Activated T-cell treated with anti-CD3 and anti-CD28 coated beads for 48 hours (primary cell): ENCODE measurements around the gene PRKAR2B.
"Not testable (repeated sequence)": the region's sequence is repeated elsewhere in the genome, so short reads cannot be mapped to it uniquely, and the experiment has no call there.

Source experiments
- DNase-seq: peaks from one replicate; pipeline ENCODE4 v3.0.0-alpha.2; 2020; ENCODE audit warnings: low read depth

The PRKAR2B gene

GRCh38 chr7:107078517-107078966, 34.0 kb downstream of the PRKAR2B start:
- no peak for DNase-seq

GRCh38 chr7:107079212-107079940, 34.9 kb downstream of the PRKAR2B start:
- no peak for DNase-seq

- no peak for DNase-seq
These were observed 35.6 kb downstream of the PRKAR2B start for GRCh38 chr7:107080099-107080505.

- DNase-seq: no peak
These were observed 36.0 kb downstream of the PRKAR2B start for GRCh38 chr7:107080533-107080932.

DNA sequence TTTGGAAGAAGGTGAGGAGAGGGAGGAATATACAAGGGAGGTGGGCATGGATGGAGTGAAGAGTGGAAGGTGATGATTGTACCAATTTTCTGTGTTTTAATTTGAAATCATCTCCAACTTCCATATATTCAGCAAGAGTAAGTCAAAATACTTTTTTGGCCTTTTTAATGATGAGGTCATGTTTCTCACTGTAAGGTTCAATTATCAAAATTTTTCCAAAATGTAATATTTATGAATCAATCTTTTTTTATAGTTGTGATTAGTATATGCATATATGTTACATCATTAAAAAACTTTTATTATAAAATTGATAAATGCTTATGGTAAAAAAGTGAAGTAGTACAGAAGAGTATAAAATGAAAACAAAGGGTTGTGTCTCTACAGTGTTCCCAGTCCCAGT, 40.7 kb downstream of the PRKAR2B start:
- DNase-seq: no peak

GRCh38 chr7:107089627-107090026, 45.1 kb downstream of the PRKAR2B start:
- DNase-seq: no peak

DNA sequence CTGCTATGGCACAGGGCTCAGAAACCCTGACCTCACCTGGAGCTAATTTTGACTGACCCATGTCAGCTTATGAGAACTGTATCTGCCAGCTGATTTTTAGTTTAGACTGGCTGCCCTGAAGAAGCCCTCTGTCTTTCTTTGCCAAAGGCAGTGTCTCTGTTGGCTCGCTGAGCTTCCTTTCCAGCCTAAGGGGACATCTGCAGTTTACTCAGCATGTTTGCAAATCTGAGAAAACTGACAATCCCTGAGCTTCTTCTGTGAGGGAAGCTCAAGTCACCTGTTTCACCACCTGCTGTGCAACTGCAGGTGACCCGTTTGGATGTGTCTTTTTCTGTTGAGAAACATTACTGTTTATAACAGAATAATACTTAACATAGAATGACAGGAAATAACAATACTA, 46.0 kb downstream of the PRKAR2B start:
- no peak for DNase-seq

DNA sequence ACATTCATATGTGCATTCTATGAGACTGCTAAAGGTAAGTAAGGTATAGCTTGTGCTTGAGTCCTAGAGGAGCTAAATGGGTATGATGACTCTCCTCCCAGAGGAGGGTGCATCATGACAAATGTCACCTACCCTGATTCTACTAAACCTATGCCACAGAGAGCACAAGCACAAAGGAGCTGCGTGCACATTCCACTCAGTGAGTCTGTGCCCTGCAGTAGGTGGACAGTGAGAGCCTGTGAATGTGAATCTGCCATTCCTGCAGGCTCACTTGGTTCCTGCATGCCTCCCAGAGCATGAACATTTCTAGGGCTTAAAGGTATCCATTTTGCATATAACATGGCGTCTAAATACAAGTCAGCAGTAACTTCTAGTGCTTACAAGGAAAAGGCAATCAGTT, 46.8 kb downstream of the PRKAR2B start:
- no peak for DNase-seq

- not testable (repeated sequence) for DNase-seq
These were observed 49.2 kb downstream of the PRKAR2B start for GRCh38 chr7:107093671-107094070.

DNA sequence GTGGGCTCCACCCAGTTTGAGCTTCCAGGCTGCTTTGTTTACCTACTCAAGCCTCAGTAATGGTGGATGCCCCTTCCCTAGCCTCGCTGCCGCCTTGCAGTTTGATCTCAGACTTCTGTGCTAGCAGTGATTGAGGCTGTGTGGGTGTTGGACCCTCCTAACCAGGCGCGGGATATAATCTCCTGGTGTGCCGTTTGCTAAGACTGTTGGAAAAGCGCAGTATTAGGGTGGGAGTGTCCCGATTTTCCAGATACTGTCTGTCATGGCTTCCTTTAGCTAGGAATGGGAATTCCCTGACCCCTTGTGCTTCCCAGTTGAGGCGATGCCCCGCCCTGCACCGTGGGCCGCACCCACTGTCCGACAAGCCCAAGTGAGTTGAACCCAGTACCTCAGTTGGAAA, 54.6 kb downstream of the PRKAR2B start:
- DNase-seq: not testable (repeated sequence)

DNA sequence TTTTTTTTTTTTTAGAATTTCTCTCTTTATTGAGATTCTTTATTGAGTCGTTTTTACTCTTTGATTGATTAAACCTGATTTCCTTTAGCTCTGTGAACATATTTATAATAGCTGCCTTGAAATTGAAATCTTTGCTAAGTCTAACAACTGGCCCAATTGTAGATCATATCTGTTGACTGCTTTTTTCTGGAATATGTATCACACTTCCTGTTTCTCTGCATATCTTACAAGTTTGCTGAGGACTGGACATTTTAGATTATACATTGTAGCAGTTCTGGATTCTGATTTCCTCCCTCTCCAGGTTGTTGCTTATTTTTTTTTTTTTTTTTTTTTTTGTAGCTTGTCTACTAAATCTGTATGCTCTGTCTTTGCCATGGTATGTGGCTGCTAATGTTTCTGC, 56.3 kb downstream of the PRKAR2B start:
- DNase-seq: no peak

GRCh38 chr7:107103369-107103768, 58.9 kb downstream of the PRKAR2B start:
- no peak for DNase-seq

GRCh38 chr7:107104801-107105200, 60.3 kb downstream of the PRKAR2B start:
- DNase-seq: no peak

DNA sequence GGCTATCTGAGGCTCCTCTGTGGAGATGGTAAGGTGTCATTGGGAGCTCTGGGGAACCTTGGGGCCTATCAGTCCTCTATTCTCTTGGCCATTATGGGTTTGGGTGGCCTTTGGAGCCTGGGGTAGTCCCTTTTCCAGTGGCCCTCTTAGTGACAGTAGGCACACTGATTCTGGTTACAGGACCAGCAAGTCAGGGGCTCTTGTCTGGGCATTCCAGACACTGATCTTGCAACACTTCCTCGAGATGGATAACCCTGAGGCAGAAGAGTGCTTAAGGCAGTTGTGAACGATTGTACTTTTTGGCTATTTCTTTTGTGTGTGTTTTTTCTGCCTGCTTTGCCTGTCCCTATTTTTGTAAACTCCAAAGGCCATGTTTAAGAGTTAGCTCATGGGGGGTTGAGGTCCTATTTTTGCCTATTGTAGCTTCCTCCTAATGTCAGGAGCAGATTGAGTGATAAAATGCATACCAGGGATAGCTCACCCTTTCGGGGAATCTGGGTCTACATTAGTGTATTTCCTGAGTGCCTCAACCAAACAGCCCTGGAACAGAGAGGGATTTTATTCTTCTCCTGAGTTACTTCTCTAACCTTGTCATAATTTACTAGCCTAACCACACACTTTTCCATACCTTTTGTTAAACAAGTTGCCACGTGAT, 61.2 kb downstream of the PRKAR2B start:
- no peak for DNase-seq

- DNase-seq: no peak
These were observed 64.4 kb downstream of the PRKAR2B start for GRCh38 chr7:107108793-107109371.

GRCh38 chr7:107109955-107110354, 65.5 kb downstream of the PRKAR2B start:
- no peak for DNase-seq

DNA sequence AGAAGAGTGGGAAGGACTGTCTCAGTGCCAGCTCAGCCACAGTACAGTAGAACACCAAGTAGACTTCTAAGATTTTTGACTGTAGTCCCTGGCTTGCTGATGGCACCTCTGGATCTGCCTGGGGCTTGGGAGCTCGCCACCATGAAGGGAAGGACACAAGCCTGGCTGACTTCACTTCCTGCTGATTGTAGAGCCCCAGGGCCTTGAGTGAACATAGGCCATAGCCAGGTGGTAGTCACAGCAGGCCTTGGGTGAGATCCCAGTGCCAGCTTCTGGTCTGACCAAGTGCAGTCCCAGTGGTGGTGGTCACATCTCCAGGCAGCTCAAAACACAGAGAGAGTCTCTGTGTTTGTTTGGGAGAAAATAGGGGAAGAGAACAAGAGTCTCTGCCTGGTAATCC, 66.7 kb downstream of the PRKAR2B start:
- DNase-seq: no peak

DNA sequence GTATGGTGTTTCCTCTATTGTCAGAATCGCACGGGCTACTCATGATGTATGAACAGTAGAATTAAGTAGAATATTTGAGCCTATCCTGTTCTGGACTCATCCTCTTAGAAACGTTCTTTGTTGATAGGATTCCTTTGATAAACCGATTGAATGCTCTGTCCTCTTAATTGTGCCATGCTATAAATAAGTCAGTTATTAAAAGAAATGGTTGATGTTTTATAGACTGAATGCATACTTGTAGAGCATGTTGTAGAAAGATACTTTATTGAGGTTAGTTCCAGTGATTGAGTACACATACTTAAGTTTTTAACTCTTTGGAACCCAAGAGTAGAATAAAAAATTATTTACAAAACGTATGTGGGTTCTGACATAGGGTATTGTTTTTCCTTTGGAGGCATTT, 69.4 kb downstream of the PRKAR2B start:
- no peak for DNase-seq

- DNase-seq: no peak
These were observed 70.6 kb downstream of the PRKAR2B start for GRCh38 chr7:107115114-107115513.

- DNase-seq: no peak
These were observed 71.4 kb downstream of the PRKAR2B start for GRCh38 chr7:107115762-107116540.

- DNase-seq: no peak
These were observed 73.8 kb downstream of the PRKAR2B start for GRCh38 chr7:107118109-107118900.
